DOHH2 (cell line): ENCODE data around the gene SMARCC1.

Experiments used
- EZH2phosphoT487 ChIP-seq: fragments of 200-600 bp; sonication (generic); IDR thresholded peaks from 2 replicates; pipeline ENCODE4 v1.6.1; 2017; ENCODE audit warnings: borderline replicate concordance, mild to moderate bottlenecking, antibody characterized with exemption, low read length, moderate library complexity, mixed read lengths
- TF ChIP-seq, protein P1 (sequence below): fragments of 200-600 bp; sonication (generic); IDR thresholded peaks from one replicate; pipeline ENCODE4 v1.5.1; 2014; ENCODE audit warnings: antibody characterized with exemption, mild to moderate bottlenecking, low read depth, low read length; ENCODE audit not compliant: poor library complexity, severe bottlenecking

DNA sequence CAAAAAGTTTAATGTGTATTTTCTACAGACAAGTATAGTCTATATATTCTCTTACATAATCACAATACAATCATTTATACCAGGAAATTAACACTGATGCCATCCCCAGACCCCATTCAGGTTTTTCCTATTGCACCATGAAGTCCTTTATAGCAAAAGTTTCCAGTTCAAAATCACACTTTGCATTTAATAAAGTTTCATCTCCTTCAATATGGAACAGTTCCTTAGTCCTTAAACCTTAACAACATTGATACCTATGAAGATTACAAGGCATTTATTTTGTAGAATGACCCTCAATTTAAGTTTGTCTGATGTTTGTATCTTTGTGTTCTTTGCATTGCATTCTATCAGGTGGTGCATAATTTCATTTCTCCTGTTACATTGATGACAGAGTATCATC lies 2.0 kb upstream of the SMARCC1 start:
- no peak for TF ChIP-seq EZH2phosphoT487
- TF ChIP-seq, protein P1, sequence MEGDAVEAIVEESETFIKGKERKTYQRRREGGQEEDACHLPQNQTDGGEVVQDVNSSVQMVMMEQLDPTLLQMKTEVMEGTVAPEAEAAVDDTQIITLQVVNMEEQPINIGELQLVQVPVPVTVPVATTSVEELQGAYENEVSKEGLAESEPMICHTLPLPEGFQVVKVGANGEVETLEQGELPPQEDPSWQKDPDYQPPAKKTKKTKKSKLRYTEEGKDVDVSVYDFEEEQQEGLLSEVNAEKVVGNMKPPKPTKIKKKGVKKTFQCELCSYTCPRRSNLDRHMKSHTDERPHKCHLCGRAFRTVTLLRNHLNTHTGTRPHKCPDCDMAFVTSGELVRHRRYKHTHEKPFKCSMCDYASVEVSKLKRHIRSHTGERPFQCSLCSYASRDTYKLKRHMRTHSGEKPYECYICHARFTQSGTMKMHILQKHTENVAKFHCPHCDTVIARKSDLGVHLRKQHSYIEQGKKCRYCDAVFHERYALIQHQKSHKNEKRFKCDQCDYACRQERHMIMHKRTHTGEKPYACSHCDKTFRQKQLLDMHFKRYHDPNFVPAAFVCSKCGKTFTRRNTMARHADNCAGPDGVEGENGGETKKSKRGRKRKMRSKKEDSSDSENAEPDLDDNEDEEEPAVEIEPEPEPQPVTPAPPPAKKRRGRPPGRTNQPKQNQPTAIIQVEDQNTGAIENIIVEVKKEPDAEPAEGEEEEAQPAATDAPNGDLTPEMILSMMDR = no peak
